H1 (cell line): ENCODE data around the gene ASTN2. TPM values are rescaled to one million over a fixed set of nuclear protein-coding genes. Genes with fewer than 3 reads are reported as not detected.

ENCODE experiments used
- CTCF ChIA-PET: fragments of 300-600 bp; sonication (Branson Sonifier 250); formaldehyde crosslinking; loops from one replicate; lab custom pipeline; 2021; ENCODE audit not compliant: partially characterized antibody; lab: Charles Lee
- POLR2A ChIA-PET: fragments of 300-600 bp; sonication (Branson Sonifier 250); formaldehyde crosslinking; loops from one replicate; lab custom pipeline; 2021; ENCODE audit warnings: inconsistent platforms; ENCODE audit not compliant: partially characterized antibody; lab: Charles Lee
- DNase-seq, 2 experiments: peaks; one replicate each; pipeline versions ENCODE4 v3.0.0 to v3.0.0-alpha.2; 2010 to 2022; ENCODE audit warnings: low spot score in 2 of 2, low read depth in 1 of 2, mixed read lengths in 1 of 2
- FAIRE-seq: peaks from 2 replicates; lab custom pipeline; 2011; peaks lifted over from hg19 to GRCh38; lab: Jason Lieb, UNC
- H2AFZ ChIP-seq: 2 replicates; pipeline ENCODE4 v1.8.1; 2012; ENCODE audit warnings: low read length, inconsistent platforms
- H2AK5ac ChIP-seq: 2 replicates; pipeline ENCODE4 v1.6.1; 2013; ENCODE audit warnings: low read depth, low read length
- H2BK120ac ChIP-seq: replicated peaks from 2 replicates; pipeline ENCODE3; 2013; ENCODE audit warnings: low read depth, low read length, inconsistent platforms
- H2BK12ac ChIP-seq: 2 replicates; pipeline ENCODE4 v1.6.1; 2013; ENCODE audit warnings: low read depth, low read length
- H2BK15ac ChIP-seq: 2 replicates; pipeline ENCODE4 v1.6.1; 2013; ENCODE audit warnings: low read length
- H2BK20ac ChIP-seq: 2 replicates; pipeline ENCODE4 v1.6.1; 2013; ENCODE audit warnings: low read length
- H2BK5ac ChIP-seq: 2 replicates; pipeline ENCODE4 v1.6.1; 2013; ENCODE audit warnings: low read depth, low read length
- H3K14ac ChIP-seq: 2 replicates; pipeline ENCODE4 v1.6.1; 2013; ENCODE audit warnings: inconsistent platforms; ENCODE audit not compliant: insufficient read length
- H3K18ac ChIP-seq: 2 replicates; pipeline ENCODE4 v1.6.1; 2013; ENCODE audit warnings: low read length; ENCODE audit errors: extremely low read depth
- H3K23ac ChIP-seq: 2 replicates; pipeline ENCODE4 v1.6.1; 2013; ENCODE audit warnings: inconsistent platforms; ENCODE audit not compliant: insufficient read length
- H3K23me2 ChIP-seq: 2 replicates; pipeline ENCODE4 v1.6.1; 2013; ENCODE audit warnings: low read depth, low read length
- H3K27ac ChIP-seq: 2 replicates; pipeline ENCODE4 v1.6.1; 2011; ENCODE audit warnings: low read depth, low read length, inconsistent platforms
- H3K27me3 ChIP-seq, 4 experiments: replicated peaks in 1 of 4; 1 replicate in 1 of 4; 2 replicates in 3 of 4; pipeline versions ENCODE4 v1.6.1 to v1.8.1; 2011 to 2013; ENCODE audit warnings: low read length in 3 of 4, mild to moderate bottlenecking in 3 of 4, inconsistent platforms in 2 of 4, mixed read lengths in 2 of 4, moderate library complexity in 1 of 4; ENCODE audit not compliant: control insufficient read depth in 3 of 4, insufficient read depth in 3 of 4; ENCODE audit errors: extremely low read depth in 1 of 4
- H3K36me3 ChIP-seq, 4 experiments: 2 replicates each; pipeline versions ENCODE4 v1.6.1 to v1.8.1; 2011 to 2013; ENCODE audit warnings: mild to moderate bottlenecking in 4 of 4, low read length in 3 of 4, moderate library complexity in 2 of 4, control low read depth in 1 of 4, inconsistent platforms in 1 of 4; ENCODE audit not compliant: insufficient read depth in 4 of 4, control insufficient read depth in 2 of 4
- H3K4ac ChIP-seq: replicated peaks from 2 replicates; pipeline ENCODE3; 2013; ENCODE audit warnings: low read length, low read depth, mixed read lengths, inconsistent platforms; ENCODE audit not compliant: insufficient read length
- H3K4me1 ChIP-seq, 4 experiments: replicated peaks in 1 of 4; 1 replicate in 1 of 4; 2 replicates in 3 of 4; pipeline versions ENCODE4 v1.6.1 to v1.8.1; 2011 to 2013; ENCODE audit warnings: low read length in 3 of 4, inconsistent platforms in 2 of 4, mixed read lengths in 1 of 4; ENCODE audit not compliant: insufficient read depth in 4 of 4, control insufficient read depth in 3 of 4
- H3K4me2 ChIP-seq, 2 experiments: 2 replicates each; pipeline versions ENCODE4 v1.6.1 to v1.8.1; 2011 to 2013; ENCODE audit warnings: low read depth in 2 of 2, low read length in 2 of 2, control low read depth in 1 of 2, inconsistent platforms in 1 of 2, mild to moderate bottlenecking in 1 of 2; ENCODE audit not compliant: insufficient read depth in 1 of 2
- H3K4me3 ChIP-seq, 4 experiments: fragments of 200-600, 300-600 bp in 1 of 4; sonication (generic), shearing (Covaris generic), sonication (Bioruptor Twin) in 1 of 4; 2 replicates each; pipeline versions ENCODE4 v1.5.1 to v1.8.1; 2011 to 2016; ENCODE audit warnings: low read length in 4 of 4, low read depth in 3 of 4, control low read depth in 2 of 4, inconsistent platforms in 2 of 4, mild to moderate bottlenecking in 2 of 4, mixed read lengths in 1 of 4, moderate library complexity in 1 of 4; ENCODE audit not compliant: insufficient read depth in 2 of 4; ENCODE audit errors: extremely low read depth in 1 of 4
- H3K56ac ChIP-seq: replicated peaks from 2 replicates; pipeline ENCODE3; 2013; ENCODE audit warnings: low read depth, mild to moderate bottlenecking, mixed read lengths, low read length, inconsistent platforms; ENCODE audit not compliant: insufficient read length
- H3K79me1 ChIP-seq: 2 replicates; pipeline ENCODE4 v1.6.1; 2013; ENCODE audit warnings: low read depth, low read length, control low read depth
- H3K79me2 ChIP-seq, 2 experiments: 2 replicates each; pipeline versions ENCODE4 v1.6.1 to v1.8.1; 2012 to 2013; ENCODE audit warnings: low read length in 2 of 2, mild to moderate bottlenecking in 2 of 2, inconsistent platforms in 1 of 2; ENCODE audit not compliant: insufficient read depth in 2 of 2, control insufficient read depth in 1 of 2
- H3K9ac ChIP-seq, 4 experiments: replicated peaks in 1 of 4; 1 replicate in 1 of 4; 2 replicates in 3 of 4; pipeline versions ENCODE4 v1.6.1 to v1.8.1; 2011 to 2013; ENCODE audit warnings: low read depth in 3 of 4, low read length in 3 of 4, control low read depth in 2 of 4, mild to moderate bottlenecking in 2 of 4, moderate library complexity in 2 of 4, inconsistent platforms in 1 of 4; ENCODE audit errors: extremely low read depth in 1 of 4
- H3K9me3 ChIP-seq, 2 experiments: 2 replicates each; pipeline versions ENCODE4 v1.6.1 to v1.8.1; 2012 to 2013; ENCODE audit warnings: mild to moderate bottlenecking in 2 of 2, moderate library complexity in 2 of 2, control low read depth in 1 of 2, inconsistent platforms in 1 of 2, low read depth in 1 of 2, low read length in 1 of 2, mixed read lengths in 1 of 2; ENCODE audit not compliant: insufficient read depth in 2 of 2
- H4K20me1 ChIP-seq, 2 experiments: replicated peaks in 1 of 2; 2 replicates each; pipeline versions ENCODE3 to v1.8.1; 2011 to 2013; ENCODE audit warnings: inconsistent platforms in 2 of 2, low read length in 2 of 2, mild to moderate bottlenecking in 1 of 2; ENCODE audit not compliant: insufficient read depth in 2 of 2, control insufficient read depth in 1 of 2
- H4K5ac ChIP-seq: 2 replicates; pipeline ENCODE4 v1.6.1; 2013; ENCODE audit warnings: low read length, low read depth, mixed read lengths, inconsistent platforms; ENCODE audit not compliant: insufficient read length
- H4K8ac ChIP-seq: 2 replicates; pipeline ENCODE4 v1.8.0; 2013; ENCODE audit warnings: mild to moderate bottlenecking, moderate library complexity, low read length, inconsistent platforms; ENCODE audit not compliant: insufficient read depth; ENCODE audit errors: extremely low read depth
- H4K91ac ChIP-seq: replicated peaks from 2 replicates; pipeline ENCODE3; 2013; ENCODE audit warnings: low read length, mixed read lengths, inconsistent platforms; ENCODE audit not compliant: insufficient read length
- ATF2 ChIP-seq: IDR thresholded peaks from 2 replicates; pipeline ENCODE4 v1.6.1; 2012; ENCODE audit warnings: low read length, inconsistent platforms
- BACH1 ChIP-seq: IDR thresholded peaks from 2 replicates; pipeline ENCODE4 v1.6.1; 2012; ENCODE audit warnings: low read length, improper control_type of control experiment
- CHD2 ChIP-seq: IDR thresholded peaks from 2 replicates; pipeline ENCODE4 v1.6.1; 2012; ENCODE audit warnings: low read length, improper control_type of control experiment
- EP300 ChIP-seq, 2 experiments: IDR thresholded peaks; 1 replicate in 1 of 2; 2 replicates in 1 of 2; pipeline ENCODE4 v1.6.1; 2011 to 2012; ENCODE audit warnings: low read depth in 2 of 2, low read length in 2 of 2, mild to moderate bottlenecking in 2 of 2, borderline replicate concordance in 1 of 2, inconsistent platforms in 1 of 2, moderate library complexity in 1 of 2
- HDAC2 ChIP-seq, 2 experiments: fragments of 300-600 bp in 1 of 2; sonication (generic) in 1 of 2; IDR thresholded peaks; 2 replicates each; pipeline ENCODE4 v1.6.1; 2011 to 2012; ENCODE audit warnings: low read depth in 2 of 2, low read length in 2 of 2, mild to moderate bottlenecking in 2 of 2, moderate library complexity in 2 of 2, borderline replicate concordance in 1 of 2, inconsistent platforms in 1 of 2
- MAFK ChIP-seq: IDR thresholded peaks from 2 replicates; pipeline ENCODE4 v1.6.1; 2012; ENCODE audit warnings: low read depth, mild to moderate bottlenecking, improper control_type of control experiment, low read length
- MAX ChIP-seq: IDR thresholded peaks from 2 replicates; pipeline ENCODE4 v1.6.1; 2012; ENCODE audit warnings: inconsistent platforms
- SAP30 ChIP-seq: fragments of 300-600 bp; sonication (generic); IDR thresholded peaks from 2 replicates; pipeline ENCODE4 v1.7.1; 2012; ENCODE audit warnings: low read length, moderate library complexity, mild to moderate bottlenecking, inconsistent platforms; ENCODE audit not compliant: insufficient read depth, insufficient replicate concordance
- SIN3A ChIP-seq, 2 experiments: IDR thresholded peaks in 1 of 2; conservative IDR thresholded peaks in 1 of 2; 2 replicates each; pipeline ENCODE4 v1.6.1; 2011 to 2012; ENCODE audit warnings: low read length in 2 of 2, improper control_type of control experiment in 1 of 2, low read depth in 1 of 2, mild to moderate bottlenecking in 1 of 2
- TEAD4 ChIP-seq: IDR thresholded peaks from 2 replicates; pipeline ENCODE4 v1.6.1; 2012; ENCODE audit warnings: low read depth, low read length, inconsistent platforms, mixed read lengths
- ZNF274 ChIP-seq: IDR thresholded peaks from 2 replicates; pipeline ENCODE4 v1.7.0; 2012; ENCODE audit warnings: low read length, borderline replicate concordance; ENCODE audit errors: extremely low read depth
- whole genome bisulfite sequencing, 2 experiments: shearing (Covaris generic) in 1 of 2; methylation state at CpG; one replicate each; pipeline versions ENCODE4 v1.1.6 to v1.1.7; 2013 to 2015; ENCODE audit warnings: low lambda C conversion rate in 2 of 2, mixed read lengths in 2 of 2, inconsistent platforms in 1 of 2, low coverage in 1 of 2, missing lambda C conversion rate in 1 of 2; ENCODE audit not compliant: insufficient replicate concordance in 2 of 2, insufficient coverage in 1 of 2, insufficient read length in 1 of 2; ENCODE audit errors: extremely low coverage in 1 of 2, missing lambda C conversion rate in 1 of 2; 5-methylcytosine and 5-hydroxymethylcytosine counted together
- polyA plus RNA-seq, 7 experiments: library from polyadenylated mRNA; depleted of rRNA in 3 of 7; stranded (reverse) in 5 of 7; unstranded in 2 of 7; fragments of >200 nt in 5 of 7; fragments of 200-250 nt in 2 of 7; gene quantifications; 1 replicate in 5 of 7; 2 replicates in 1 of 7; 4 replicates in 1 of 7; pipeline versions ENCODE4 v1.2.1 to v1.2.3, GENCODE V29; 2011 to 2013; ENCODE audit warnings: missing spikeins in 2 of 7, mixed read lengths in 2 of 7
- total RNA-seq: library from RNA; stranded (reverse); fragmentation: NEBNext Ultra II Directional; extraction: Animal tissue kit (Norgen Biotek cat#: 25700); gene quantifications from 2 replicates; pipeline ENCODE4 v1.2.1, GENCODE V29; 2021

The ASTN2 gene
- total and polyA plus RNA-seq, 2 of the 8 experiments (the other 6 are each of a cell fraction or from before 2014, with no cell fraction given): 8.2 to 13.7 TPM

DNA sequence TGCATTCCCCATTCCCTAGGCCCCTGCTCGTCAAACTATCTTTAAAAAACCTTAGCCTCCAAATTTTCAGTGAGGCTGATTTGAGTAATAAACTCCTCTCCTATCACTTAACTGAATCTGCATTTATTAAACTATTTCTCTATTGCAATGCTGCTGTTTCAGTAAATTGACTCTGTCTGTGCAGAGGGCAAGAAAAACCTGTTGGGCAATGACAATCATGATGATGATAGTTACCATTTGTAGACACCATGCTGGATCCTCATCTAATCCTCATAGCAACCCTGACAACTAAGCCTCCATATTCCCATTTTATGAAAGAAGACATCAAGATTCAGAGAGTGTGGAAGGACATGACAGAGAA lies 514.9 kb downstream of the ASTN2 start:
- Histone ChIP-seq H2BK120ac (no peak overlapping the region), H3K4me2 (no peak overlapping the region), H3K4ac (no peak overlapping the region), H3K14ac (no peak overlapping the region), H3K79me1 (no peaks in the 10 kb centered on the region), H3K23me2 (no peaks in the 10 kb centered on the region), H3K23ac (no peak overlapping the region), H4K8ac (no peak overlapping the region), H2AFZ (no peak overlapping the region), H3K56ac (no peak overlapping the region), H4K91ac (no peak overlapping the region), H3K27me3 (no peaks in the 10 kb centered on the region), H2BK12ac (no peak overlapping the region), H3K9ac (no peak overlapping the region), H3K79me2 (no peaks in the 10 kb centered on the region), H3K27ac (no peak overlapping the region), H3K36me3 (no peaks in the 10 kb centered on the region), H3K9me3 (peaks cover 0 to 3% of the 10 kb centered on the region in 2 experiments; a peak in 1 of 4 replicates), H3K4me3 (no peak overlapping the region), H4K20me1 (no peaks in the 10 kb centered on the region), H3K4me1 (peaks cover 0 to 3% (median 0%) of the 10 kb centered on the region in 4 experiments; a peak in 2 of 7 replicates), H2BK5ac (peak overlapping the region; percentile 50; the same call in 1 of the 2 replicates), H3K18ac (no peak overlapping the region), H2BK15ac (no peak overlapping the region), H2BK20ac (no peak overlapping the region), H2AK5ac (no peak overlapping the region), H4K5ac (no peak overlapping the region)
- WGBS, 2 experiments: 72% methylated on average over 1 of the region's 1 CpG; no CpG with 5 or more reads in 1 of the 2 experiments
- DNase-seq: no peak
- CTCF ChIA-PET: no interaction called here
- POLR2A ChIA-PET: interaction anchor here (1.1 to 1.2 kb wide), 2 partner anchors 29 to 213 kb away, joined by 3 to 4 read pairs; partner anchors contain the start of gene TRIM32
- no peak for FAIRE-seq
- TF ChIP-seq HDAC2 (IDR thresholded peaks at IDR 0.05; ENCODE audit: borderline replicate concordance in 1 of 2, low read depth in 2 of 2, low read length in 2 of 2): no peak
- TF ChIP-seq SAP30: no peak
- no peak for TF ChIP-seq TEAD4
- TF ChIP-seq SIN3A (conservative IDR thresholded peaks at IDR 0.05 in 1 of 2, IDR thresholded peaks at IDR 0.05 in 1 of 2; ENCODE audit: low read depth in 1 of 2, low read length in 2 of 2): no peak
- TF ChIP-seq BACH1: no peak; the same call in 1 of the 2 replicates
- TF ChIP-seq ATF2: no peak
- no peak for TF ChIP-seq ZNF274
- no peak for TF ChIP-seq CHD2
- no peak for TF ChIP-seq MAFK
- no peak for TF ChIP-seq MAX
- no peak for TF ChIP-seq EP300 (IDR thresholded peaks at IDR 0.05; ENCODE audit: borderline replicate concordance in 1 of 2, low read depth in 2 of 2, low read length in 2 of 2)
